NCI-H2196 treated with DMSO at 0.1 percent for 48 hours (cell line): ENCODE measurements around the gene FUT2.

ENCODE experiments used
- DNase-seq: peaks from one replicate; lab custom pipeline; 2025; ENCODE audit not compliant: unreplicated experiment; lab: John Stamatoyannopoulos, UW

FUT2 gene

DNA sequence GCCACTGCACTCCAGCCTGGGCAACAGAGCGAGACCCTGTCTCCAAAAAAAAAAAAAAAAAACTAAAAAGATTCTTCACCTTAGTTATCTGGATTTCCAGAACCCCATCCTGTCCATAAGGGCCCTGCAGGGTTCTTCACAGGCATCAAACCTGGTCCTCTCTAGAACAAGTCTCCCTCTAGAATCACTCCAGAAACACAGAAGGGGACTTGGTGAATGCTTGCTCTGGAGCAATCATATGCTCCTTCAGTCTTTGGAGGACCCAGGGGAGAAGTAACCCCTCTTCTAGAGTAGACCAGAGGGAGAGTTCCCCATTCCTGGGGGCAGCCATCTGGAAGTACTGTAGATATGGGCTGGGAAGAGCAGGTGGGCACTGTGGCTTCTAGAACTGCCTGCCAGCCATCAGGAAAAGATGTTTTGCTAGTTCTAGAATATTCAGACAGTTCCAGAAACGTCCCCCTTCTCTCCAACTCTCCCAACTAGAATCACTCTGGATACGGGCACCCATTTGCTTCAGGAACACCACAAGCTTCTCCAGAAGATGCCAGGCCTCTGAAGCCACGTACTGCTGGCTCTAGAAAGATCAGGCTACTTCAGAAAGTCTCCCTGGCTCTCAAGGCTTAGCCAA lies 53.9 kb downstream of the FUT2 start:
- DNase-seq, result no peak

DNA sequence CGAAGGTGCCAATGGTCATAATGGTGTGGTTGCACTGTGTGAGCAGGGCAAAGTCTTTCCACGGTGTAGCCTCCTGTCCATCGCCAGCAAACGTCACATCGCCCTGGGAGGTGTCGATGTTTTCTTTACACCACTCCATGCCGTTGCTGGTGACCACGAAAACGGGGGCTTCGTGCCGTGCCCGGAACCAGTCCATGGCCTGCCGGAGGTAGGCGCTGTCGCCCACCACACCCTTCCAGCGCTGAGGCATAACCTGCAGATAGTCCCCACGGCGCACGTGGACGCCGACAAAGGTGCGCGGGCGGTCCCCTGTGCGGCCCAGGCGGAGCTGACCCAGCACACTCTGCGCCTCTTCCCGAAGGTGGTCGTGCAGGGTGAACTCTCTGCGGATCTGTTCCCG lies 54.6 kb downstream of the FUT2 start:
- no peak for DNase-seq

DNA sequence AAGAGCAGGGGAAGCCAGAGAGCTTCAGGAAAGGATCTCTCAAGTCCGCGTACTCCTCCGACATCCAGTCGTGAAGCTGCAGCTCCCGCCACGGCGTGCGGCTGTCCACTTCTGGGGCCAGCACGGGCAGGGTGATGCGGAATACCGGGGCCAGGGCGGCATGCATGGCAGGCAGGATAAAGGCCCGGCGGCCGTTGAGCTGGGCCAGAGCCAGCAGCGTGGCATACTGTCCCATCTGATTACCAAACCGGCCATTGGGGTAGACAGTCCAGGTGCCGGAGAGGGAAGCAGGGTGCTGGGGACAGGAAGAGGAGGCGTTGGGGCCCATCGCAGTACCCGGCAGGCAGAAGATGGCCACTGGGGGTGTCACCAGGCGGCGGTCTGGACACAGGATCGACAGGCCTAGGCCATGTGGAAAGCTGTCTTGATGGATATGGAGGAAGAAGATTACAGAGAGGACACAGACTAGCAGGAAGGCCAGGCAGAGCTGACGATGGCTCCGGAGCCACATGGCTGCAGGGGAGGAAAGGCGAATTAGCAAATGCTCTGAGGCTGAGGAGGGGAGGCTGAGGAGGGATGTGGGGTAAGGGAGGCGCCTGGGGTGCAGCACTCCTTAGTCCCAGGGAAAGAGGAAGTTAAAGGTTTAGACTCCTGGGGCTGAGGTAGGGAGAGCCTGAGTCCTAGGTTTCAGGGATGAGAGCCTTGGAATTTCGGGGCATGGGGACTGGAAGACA lies 55.2 kb downstream of the FUT2 start:
- DNase-seq, result no peak

DNA sequence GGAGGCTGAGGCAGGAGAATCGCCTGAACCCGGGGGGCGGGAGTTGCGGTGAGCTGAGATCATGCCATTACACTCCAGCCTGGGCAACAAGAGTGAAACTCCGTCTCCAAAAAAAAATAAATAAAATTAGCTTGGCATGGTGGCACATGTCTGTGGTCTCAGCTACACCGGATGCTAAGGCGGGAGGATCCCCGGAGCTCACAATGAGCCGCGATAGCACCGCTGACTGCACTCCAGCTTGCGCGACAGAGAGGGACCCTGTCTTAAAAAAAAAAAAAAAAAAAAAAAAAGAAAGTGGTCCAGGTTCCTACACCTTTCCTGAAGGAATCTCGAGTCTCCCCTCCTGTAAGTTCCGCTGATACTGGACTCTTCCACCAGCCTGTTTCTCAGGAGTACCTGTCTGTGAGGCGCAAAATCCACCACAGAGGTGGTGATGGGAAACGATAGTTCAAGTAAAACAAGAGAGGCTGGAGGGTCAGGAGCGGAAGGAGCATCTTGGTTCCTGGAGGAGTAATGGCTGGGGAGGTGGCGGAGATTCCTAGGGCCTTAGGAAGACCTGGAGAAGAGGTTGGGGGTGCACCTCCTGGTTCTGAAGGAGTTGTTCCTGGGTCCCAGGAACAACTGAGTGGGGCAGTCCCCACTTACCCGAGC lies 56.2 kb downstream of the FUT2 start:
- DNase-seq, result no peak

DNA sequence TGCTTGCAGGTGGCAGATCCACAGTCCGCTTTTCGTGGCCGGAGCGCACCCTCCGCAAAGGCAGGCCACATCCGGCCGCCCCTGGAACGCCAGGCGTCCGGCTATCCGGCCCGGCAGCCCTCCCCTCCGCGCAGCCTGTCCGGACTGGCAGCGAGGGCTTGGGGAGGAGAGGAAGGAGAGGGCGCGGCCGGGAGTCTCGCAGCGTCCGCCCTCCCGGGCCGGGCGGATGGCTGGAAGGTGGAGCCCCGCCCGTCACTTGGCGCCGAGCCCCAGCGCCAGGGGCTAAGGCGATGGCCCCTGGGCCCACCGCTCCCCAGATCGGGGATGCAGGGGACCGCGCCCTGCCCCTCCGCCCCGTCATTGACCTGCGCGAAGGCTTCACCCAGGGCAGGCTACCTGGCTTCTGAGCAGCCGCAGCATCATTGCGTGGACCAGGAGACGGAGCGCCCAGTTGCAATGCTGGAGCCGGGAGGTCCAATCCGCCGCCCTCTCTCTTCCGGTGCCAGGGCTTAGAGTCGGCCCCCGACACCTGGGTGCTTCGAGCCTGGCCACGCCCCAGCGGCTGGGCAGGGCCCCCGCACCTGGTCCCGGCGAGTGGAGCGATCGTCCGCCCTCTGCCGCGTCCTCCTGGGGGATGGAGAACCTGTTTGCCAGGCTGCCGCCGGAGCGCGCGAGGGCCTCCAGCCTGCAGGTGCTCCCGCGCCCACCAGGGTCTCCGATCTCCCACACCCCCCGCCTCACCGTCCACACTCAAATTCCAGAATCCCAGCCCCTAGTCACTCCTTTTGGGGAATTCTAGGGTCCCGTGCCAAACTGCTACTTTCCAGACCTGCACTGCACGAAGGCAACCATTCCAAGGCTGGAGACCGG lies 57.0 kb downstream of the FUT2 start, which contains the start of gene FUT1:
FUT1 (minus strand) TSS at position 146 of the 870 bp plus-strand sequence. CDS start 1,360 bp downstream, outside the sequence.
- DNase-seq, result peak; percentile 94

DNA sequence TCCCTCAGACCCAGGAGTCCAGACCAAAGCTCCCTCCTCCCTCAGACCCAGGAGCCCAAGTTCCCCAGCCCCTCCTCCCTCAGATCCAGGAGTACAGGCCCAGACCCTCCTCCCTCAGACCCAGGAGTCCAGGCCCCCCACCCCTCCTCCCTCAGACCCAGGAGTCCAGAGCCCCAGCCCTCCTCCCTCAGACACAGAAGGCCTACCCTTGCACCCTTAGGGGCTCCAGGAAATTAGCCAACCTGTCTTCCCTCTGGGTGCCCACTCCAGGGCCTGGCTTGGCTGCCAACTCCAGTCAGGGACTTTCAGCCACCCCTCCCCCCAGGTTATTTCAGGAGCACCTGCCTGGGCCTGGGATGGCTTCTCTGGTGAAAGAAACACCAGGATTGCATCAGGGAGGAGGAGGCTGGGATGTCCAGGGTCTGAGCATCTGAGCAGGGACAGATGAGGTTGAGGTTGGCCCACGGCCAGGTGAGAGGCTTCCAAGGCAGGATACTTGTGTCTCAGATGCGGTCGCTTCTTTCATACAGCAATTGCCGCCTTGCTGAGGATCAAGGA lies 59.4 kb downstream of the FUT2 start, which contains the start of gene FGF21:
FGF21 (plus strand) TSS at position 441 of the 558 bp plus-strand sequence. CDS start 713 bp downstream, outside the sequence.
- peak; percentile 67 for DNase-seq
